Upper lobe of right lung (tissue), 1 donor: ENCODE data around the gene NTM. TPM values are rescaled to one million over a fixed set of nuclear protein-coding genes. Genes with fewer than 3 reads are reported as not detected.

Experiments used
- ATAC-seq: fragments of 200-7000 bp; cut with Tn5 transposase; one replicate; pipeline ENCODE4 v1.9.1; 2020; ENCODE audit warnings: mild to moderate bottlenecking, moderate library complexity
- DNase-seq: peaks from one replicate; pipeline ENCODE4 v3.0.0-alpha.2; 2020
- H3K27ac ChIP-seq: fragments of 200-600 bp; one replicate; pipeline ENCODE4 v1.8.0; 2022
- H3K27me3 ChIP-seq: fragments of 200-600 bp; one replicate; pipeline ENCODE4 v1.8.0; 2022; ENCODE audit warnings: mild to moderate bottlenecking
- H3K36me3 ChIP-seq: fragments of 200-600 bp; one replicate; pipeline ENCODE4 v1.8.0; 2022
- H3K4me1 ChIP-seq: fragments of 200-600 bp; one replicate; pipeline ENCODE4 v1.8.0; 2022
- H3K4me3 ChIP-seq: fragments of 200-600 bp; one replicate; pipeline ENCODE4 v1.8.0; 2022; ENCODE audit warnings: mild to moderate bottlenecking
- H3K9me3 ChIP-seq: fragments of 200-600 bp; one replicate; pipeline ENCODE4 v1.8.0; 2022
- intact Hi-C: fragments of 100-400 bp; cut with DNase I; formaldehyde crosslinking; loops from one replicate; pipeline ENCODE4 v1.11.0; 2022
- total RNA-seq: library from RNA; stranded (reverse); fragmentation: NEBNext Ultra II Directional; extraction: Animal tissue kit (Norgen Biotek cat#: 25700); gene quantifications from one replicate; pipeline ENCODE4 v1.2.1, GENCODE V29; 2021
- TF ChIP-seq, protein P1 (sequence below): fragments of 200-600 bp; IDR thresholded peaks from one replicate; pipeline ENCODE4 v1.8.0; 2022; ENCODE audit warnings: antibody characterized with exemption
- donor health status: DM: no; HTN: yes; CAD: no; lungs with severe emphysema.

NTM gene
- total RNA-seq, 1 donor from 2014 or later, result 3.7 TPM

GRCh38 chr11:131691181-131692041 lies 321.0 kb downstream of the NTM start:
- intact Hi-C loops, result no loop called here
- DNase-seq, result no peak
- ATAC-seq, result peak; percentile 40

DNA sequence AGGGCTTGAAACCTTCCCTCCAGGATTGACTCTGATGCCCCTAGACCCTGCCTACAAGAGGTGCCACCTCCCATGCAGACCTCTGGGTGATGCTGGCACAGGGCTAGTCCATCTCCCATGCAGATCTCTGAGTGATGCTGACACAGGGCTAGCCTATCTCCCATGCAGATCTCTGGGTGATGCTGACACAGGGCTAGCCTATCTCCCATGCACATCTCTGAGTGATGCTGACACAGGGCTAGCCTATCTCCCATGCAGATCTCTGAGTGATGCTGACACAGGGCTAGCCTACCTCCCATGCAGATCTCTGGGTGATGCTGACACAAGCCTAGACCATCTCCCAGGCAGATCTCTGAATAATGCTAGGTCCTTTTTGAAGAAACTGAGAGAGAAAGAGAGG lies 321.7 kb downstream of the NTM start:
- peaks cover 30% of the 10 kb centered on the region for H3K27me3 ChIP-seq
- intact Hi-C loops, result no loop called here
- TF ChIP-seq, protein P1, sequence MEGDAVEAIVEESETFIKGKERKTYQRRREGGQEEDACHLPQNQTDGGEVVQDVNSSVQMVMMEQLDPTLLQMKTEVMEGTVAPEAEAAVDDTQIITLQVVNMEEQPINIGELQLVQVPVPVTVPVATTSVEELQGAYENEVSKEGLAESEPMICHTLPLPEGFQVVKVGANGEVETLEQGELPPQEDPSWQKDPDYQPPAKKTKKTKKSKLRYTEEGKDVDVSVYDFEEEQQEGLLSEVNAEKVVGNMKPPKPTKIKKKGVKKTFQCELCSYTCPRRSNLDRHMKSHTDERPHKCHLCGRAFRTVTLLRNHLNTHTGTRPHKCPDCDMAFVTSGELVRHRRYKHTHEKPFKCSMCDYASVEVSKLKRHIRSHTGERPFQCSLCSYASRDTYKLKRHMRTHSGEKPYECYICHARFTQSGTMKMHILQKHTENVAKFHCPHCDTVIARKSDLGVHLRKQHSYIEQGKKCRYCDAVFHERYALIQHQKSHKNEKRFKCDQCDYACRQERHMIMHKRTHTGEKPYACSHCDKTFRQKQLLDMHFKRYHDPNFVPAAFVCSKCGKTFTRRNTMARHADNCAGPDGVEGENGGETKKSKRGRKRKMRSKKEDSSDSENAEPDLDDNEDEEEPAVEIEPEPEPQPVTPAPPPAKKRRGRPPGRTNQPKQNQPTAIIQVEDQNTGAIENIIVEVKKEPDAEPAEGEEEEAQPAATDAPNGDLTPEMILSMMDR, result no peak

More at GRCh38 chr11:131691181-131692041, 321.0 kb downstream of the NTM start:
- no peak overlapping the region for H3K4me3 ChIP-seq
- H3K36me3 ChIP-seq, result no peaks in the 10 kb centered on the region
- H3K9me3 ChIP-seq, result no peaks in the 10 kb centered on the region
- H3K4me1 ChIP-seq, result peaks cover 5% of the 10 kb centered on the region
- TF ChIP-seq, protein P1, result peak; percentile 44
- H3K27me3 ChIP-seq, result peaks cover 30% of the 10 kb centered on the region
- no peak overlapping the region for H3K27ac ChIP-seq

DNA sequence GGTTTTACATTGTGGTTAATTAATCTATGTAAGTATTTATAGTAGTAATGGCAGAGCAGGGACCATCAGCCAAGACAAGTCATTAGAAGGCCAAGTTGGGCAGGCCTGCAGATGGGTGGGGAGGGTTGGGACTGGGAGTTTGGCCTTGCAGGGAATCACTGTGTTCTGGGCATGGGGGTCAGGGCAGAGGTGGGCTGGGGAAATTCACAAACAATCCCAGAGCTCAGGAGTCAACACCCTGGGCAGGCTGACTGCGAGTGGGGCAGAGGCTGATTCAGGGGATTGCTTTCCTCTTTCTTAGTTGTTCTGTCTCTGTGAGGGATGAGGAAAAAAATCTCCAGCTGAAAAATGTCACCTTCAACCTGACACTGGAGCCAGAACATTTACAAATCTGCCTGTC lies 322.5 kb downstream of the NTM start:
- Histone ChIP-seq H3K4me1 (peaks cover 5% of the 10 kb centered on the region), H3K36me3 (no peaks in the 10 kb centered on the region), H3K27me3 (peaks cover 24% of the 10 kb centered on the region), H3K27ac (no peak overlapping the region), H3K4me3 (no peak overlapping the region), H3K9me3 (no peaks in the 10 kb centered on the region)
- no peak for DNase-seq
- TF ChIP-seq, protein P1, result no peak
- intact Hi-C loops, result no loop called here
- ATAC-seq, result no peak

More for the DNA sequence above, 321.7 kb downstream of the NTM start:
- peaks cover 5% of the 10 kb centered on the region for H3K4me1 ChIP-seq
- no peak overlapping the region for H3K27ac ChIP-seq
- DNase-seq, result no peak
- no peaks in the 10 kb centered on the region for H3K36me3 ChIP-seq
- H3K4me3 ChIP-seq, result no peak overlapping the region
- no peak for ATAC-seq
- no peaks in the 10 kb centered on the region for H3K9me3 ChIP-seq

DNA sequence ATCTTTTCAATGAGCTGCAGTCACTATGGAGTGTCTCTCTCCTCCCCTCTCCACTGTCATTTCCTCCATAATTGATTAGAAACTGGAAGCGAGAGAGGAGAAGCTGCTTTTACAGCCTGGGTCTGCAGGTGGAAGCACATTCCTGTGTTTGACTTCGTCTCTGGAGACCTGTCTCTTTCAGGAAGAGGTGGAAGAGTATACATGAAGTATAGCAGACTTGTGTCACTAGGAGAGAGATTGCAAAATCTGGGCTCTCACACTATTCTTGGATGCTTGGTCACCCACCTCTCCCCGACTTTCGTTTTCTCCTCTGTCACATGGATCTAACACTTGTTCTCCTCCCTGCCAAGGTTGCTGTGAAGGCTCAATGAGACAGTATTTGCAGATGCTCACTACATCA lies 323.3 kb downstream of the NTM start:
- H3K4me1 ChIP-seq, result peaks cover 5% of the 10 kb centered on the region
- ATAC-seq (no peak), DNase-seq (no peak)
- intact Hi-C loops, result no loop called here
- H3K27ac ChIP-seq, result no peak overlapping the region
- TF ChIP-seq, protein P1, result no peak
- H3K36me3 ChIP-seq, result no peaks in the 10 kb centered on the region
- H3K27me3 ChIP-seq, result peaks cover 21% of the 10 kb centered on the region
- no peak overlapping the region for H3K4me3 ChIP-seq
- H3K9me3 ChIP-seq, result no peaks in the 10 kb centered on the region

DNA sequence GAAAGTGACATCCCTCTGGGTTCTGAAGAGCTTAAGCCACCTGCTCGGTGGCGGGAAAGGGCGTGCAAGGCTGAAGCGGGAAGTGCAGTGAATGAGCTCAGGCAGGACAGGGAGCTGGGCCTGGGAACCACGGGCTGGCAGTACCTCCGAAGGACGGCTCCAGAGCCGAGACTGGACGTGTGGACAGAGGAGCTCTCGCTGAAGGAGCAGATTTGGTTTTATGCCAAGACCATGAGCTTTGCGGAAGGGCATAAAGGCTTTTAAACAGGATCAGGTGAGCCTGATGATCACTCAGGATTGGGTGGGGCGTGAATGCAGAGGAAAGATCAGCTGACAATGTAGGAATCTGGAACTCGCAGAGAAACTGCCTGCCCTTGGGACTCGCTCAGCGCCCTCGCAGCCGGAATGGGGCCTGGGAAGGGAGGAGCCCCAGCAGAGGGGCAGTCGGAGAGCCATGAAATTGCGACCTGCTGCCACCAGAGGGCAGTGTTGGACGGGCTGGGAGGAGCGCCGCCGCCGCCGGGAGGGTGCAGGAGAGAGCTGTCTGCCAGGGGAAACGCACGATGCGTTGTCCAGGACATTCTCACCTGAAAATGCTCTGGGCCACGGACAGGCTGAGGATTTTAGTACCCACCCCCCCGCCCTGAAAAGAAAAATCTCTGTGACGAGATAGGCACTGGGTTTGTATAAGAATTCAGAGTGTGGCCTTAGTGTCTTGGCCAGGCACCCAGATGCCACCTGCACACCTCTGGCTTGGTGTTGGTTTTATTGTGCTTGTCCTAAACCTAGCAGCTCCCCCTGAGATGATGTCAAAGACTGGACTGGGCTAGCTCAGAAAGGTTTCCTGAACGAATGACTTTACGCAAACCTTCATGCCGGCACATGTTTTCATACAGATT lies 324.4 kb downstream of the NTM start:
- H3K27me3 ChIP-seq, result peaks cover 14% of the 10 kb centered on the region
- TF ChIP-seq, protein P1, result peak; percentile 95
- ATAC-seq (peak; percentile 97), DNase-seq (peak; percentile 90)
- no peaks in the 10 kb centered on the region for H3K36me3 ChIP-seq
- peaks cover 5% of the 10 kb centered on the region for H3K4me1 ChIP-seq
- no peaks in the 10 kb centered on the region for H3K9me3 ChIP-seq
- H3K27ac ChIP-seq, result no peak overlapping the region
- H3K4me3 ChIP-seq, result no peak overlapping the region
- intact Hi-C loops, result no loop called here
